ENCODE measurements around the gene RPRD1B.

DNA sequence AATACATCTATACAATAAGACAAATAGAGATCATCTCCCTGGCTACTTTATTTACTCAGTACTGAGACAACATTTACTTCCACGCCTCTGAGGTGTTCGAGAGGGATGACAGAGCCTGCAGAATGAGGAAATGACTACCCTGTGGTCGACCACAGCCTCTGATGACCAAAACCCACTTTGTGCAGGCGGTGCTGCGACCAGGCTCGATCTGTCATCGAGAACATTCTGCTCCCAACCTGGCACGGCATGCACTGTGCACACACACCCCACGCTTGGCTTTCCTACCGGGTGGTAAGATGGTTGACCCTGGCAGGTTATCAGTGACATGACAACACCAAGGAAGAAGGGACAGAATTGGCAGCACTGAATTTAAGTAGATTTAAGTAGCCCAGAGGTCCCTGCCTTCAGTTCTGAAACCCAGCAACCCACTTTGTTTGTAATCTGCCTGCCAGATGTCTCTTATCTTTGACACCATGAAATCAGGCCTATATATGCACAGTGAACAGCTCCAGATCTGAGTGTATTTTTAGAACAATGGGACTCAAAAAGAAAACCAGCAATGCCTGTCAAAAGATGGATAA lies 42.9 kb upstream of the RPRD1B start:
- TF ChIP-seq EZH2 (IDR thresholded peaks at IDR 0.05; ENCODE audit: borderline replicate concordance, low read length), result no peak
- TF ChIP-seq, protein P1, sequence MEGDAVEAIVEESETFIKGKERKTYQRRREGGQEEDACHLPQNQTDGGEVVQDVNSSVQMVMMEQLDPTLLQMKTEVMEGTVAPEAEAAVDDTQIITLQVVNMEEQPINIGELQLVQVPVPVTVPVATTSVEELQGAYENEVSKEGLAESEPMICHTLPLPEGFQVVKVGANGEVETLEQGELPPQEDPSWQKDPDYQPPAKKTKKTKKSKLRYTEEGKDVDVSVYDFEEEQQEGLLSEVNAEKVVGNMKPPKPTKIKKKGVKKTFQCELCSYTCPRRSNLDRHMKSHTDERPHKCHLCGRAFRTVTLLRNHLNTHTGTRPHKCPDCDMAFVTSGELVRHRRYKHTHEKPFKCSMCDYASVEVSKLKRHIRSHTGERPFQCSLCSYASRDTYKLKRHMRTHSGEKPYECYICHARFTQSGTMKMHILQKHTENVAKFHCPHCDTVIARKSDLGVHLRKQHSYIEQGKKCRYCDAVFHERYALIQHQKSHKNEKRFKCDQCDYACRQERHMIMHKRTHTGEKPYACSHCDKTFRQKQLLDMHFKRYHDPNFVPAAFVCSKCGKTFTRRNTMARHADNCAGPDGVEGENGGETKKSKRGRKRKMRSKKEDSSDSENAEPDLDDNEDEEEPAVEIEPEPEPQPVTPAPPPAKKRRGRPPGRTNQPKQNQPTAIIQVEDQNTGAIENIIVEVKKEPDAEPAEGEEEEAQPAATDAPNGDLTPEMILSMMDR (IDR thresholded peaks at IDR 0.05; ENCODE audit: low read length), result no peak

All from OCI-LY1 (cell line).